ENCODE results near the gene NAA40.
A peak's percentile ranks its signal among the peaks of the same experiment; 100 is the strongest.
"Not testable (repeated sequence)": the region's sequence is repeated elsewhere in the genome, so short reads cannot be mapped to it uniquely, and the experiment has no call there.

Gene NAA40

DNA sequence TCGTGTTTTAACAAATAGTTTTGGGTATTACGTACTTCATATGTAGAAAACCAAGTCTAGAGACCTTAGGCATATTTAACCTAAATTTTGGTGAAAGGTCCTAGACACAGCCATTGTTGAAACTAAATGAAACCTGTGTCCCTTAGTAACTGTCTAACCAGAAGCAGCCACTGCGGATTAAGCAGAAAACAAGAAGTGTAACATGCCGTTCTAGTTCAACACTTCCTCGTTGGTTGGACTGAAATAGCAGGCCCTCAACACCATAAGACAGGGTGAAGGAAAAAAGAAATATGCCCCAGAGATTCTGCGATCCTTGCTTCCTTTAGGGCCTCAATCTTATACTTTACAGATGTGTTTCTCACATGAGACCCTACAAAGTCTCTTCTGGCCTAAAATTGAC is 2.0 kb downstream of the NAA40 start:
- DNase-seq = peak; percentile 17

DNA sequence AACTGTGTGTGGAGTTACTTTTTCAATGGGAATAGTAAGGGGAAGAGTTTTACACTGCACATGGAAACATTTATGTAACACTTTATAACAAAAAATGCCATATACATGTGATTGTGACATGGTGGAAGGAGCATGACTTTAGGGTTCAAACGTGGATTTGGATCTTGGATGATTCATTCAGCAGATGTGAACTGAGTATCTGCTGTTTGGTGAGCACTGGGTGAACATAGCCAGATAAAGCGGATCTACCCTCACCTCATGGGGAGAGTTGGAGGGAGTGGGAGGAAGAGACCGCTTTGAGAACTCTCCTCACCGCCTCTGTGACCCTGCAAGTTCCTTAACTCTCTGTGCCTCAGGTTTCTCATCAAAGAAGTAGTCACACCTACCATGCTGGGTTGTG is 3.1 kb downstream of the NAA40 start:
- no peak for DNase-seq

- DNase-seq = no peak
Observed at GRCh38 chr11:63942803-63943202, 4.0 kb downstream of the NAA40 start.

DNA sequence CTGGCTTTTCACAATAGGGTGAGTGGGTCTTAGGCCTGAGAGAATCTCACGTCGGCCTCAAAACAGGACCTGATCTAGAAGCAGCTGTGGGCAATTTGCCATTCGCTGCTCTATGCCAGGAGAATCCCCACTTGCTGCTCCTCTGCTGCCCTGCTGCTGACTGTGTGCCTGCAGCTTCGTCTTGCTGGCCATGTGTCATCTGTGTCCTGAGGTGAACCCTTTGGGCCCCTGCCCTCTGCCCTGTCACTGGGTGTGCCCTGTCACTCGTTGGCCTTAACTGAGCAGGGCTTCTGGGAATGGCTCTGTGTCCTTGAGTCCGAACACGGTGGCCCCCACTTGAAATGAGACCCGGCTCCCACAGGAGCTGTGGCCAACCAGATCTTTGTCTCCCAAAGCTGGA is 6.2 kb downstream of the NAA40 start:
- DNase-seq = no peak

DNA sequence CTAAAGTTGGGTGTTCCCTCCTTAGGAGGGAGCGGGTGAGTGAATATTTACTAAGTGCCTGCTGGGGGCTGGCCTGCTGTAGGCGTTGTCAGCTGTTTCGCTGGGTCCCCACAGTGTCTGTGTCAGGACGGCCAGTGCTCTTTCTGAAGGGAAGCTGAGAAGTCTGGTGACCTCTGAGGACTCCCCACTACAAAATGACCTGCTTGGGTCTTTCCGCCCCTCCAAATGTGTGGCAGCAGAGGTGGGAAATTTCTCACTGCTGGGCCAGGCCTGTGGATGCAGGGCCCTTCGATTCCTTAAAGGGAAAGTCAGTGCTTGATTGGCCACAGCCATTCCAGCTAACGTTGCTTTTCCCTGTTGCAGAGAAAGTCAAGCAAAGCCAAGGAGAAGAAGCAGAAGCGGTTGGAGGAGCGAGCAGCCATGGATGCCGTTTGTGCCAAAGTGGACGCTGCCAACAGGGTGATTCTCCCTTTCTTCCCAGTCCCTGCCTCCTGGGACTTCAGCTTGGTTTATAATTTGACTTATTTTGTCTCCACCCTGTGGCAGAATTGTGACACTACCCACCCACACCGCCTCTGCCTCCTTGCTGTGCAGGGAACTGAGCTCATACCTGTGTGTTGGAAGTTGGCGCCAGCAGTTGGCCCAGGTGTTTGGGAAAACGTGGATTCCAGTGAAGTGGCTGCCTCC is 6.8 kb downstream of the NAA40 start:
- peak; percentile 7 for DNase-seq

- no peak for DNase-seq
Observed at GRCh38 chr11:63951779-63952536, 13.2 kb downstream of the NAA40 start.

DNA sequence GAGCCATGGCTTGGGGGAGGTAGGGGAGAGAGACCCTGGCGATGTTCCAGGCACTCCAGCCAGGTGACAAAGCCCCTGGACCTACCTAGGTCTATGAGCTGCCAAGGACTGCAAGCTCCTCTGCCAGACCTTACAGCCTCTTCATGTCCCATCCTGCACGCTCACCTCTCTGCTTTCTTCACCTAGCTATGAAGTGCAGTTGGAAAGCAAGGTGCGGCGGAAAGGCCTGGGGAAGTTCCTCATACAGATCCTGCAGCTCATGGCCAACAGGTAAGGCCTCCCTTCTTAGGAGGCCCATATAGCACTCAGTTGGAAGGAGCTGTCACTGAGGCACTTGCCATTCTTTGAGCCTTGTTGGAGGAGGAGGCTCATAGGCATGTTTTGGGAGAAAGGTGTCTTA is 13.8 kb downstream of the NAA40 start:
- no peak for DNase-seq

GRCh38 chr11:63958008-63958407 is 19.2 kb downstream of the NAA40 start:
- DNase-seq = no peak

- no peak for DNase-seq
Observed at GRCh38 chr11:63961608-63962412, 23.0 kb downstream of the NAA40 start.

GRCh38 chr11:63963895-63964294 is 25.1 kb downstream of the NAA40 start:
- DNase-seq = not testable (repeated sequence)

GRCh38 chr11:63966444-63966843 is 27.6 kb downstream of the NAA40 start:
- DNase-seq = no peak

DNA sequence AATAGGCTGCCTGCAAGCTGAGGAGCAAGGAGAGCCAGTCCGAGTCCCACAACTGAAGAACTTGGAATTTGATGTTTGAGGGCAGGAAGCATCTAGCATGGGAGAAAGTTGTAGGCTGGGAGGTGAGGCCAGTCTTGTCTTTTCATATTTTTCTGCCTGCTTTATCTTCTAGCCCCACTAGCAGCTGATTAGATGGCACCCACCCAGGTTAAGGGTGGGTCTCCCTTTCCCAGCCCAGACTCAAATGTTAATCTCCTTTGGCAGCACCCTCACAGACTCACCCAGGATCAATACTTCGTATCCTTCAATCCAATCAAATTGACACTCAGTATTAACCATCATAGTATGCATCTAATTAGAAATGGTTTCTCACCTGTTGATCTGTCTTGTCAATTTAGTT is 30.7 kb downstream of the NAA40 start:
- DNase-seq = no peak

DNA sequence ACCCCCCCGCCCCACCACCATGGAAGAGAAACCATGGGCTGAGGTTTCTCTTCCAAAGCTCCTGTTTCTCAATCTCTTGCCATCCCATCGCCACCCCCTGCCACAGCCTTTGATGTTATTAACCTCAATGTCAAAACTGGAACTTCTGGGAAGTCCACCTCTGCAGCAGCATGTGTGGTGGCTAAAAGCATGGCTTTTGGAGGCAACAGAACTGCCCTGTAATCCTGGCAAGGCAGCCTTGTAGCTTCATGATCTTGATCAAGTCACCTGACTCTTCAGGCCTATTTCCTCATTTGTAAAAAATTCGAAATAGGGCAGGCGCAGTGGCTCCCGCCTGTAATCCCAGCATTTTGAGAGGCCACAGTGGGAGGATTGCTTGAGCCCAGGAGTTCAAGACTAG is 32.1 kb downstream of the NAA40 start:
- DNase-seq = no peak

GRCh38 chr11:63973912-63974258 is 35.1 kb downstream of the NAA40 start:
- not testable (repeated sequence) for DNase-seq

GRCh38 chr11:63974259-63975143 is 35.7 kb downstream of the NAA40 start, which contains the start of gene COX8A:
TSS of gene COX8A (plus strand) at chr11:63974620. CDS start at chr11:63974681, 61 bp downstream.
- peak; percentile 98 for DNase-seq

DNA sequence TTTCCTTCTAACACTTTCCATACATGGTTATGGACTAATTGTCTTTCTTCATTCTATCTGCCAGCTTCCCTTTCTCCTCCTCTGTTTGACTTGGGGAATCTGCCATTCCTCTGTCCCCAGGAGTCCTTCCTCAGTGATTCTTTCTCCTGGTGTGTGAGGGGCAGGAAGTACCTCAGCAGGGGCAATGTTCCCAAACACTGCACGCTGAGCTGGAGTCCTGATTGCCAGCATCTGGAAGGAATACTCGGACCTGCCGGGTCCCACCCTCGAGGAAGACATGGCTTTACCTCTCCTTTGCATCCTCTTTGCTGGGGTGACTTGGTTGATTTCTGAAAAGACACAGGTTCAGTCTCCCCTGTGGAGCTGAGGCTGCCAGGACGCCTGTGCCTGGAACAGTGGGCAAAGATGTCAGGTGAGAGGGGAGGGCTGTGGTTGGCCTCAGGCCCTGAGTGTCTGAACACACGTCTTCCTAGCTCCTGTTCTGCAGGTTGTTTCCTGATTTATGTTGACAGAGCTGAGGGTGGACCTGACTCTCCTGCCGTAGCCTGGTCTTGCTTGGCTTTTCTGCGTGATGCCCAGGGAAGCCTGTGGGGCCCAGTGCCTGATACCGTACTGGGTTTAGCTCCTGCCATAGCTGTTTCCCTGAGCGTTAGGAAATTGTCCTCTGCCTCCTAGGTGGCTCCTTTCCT is 39.9 kb downstream of the NAA40 start:
- DNase-seq = no peak

DNA sequence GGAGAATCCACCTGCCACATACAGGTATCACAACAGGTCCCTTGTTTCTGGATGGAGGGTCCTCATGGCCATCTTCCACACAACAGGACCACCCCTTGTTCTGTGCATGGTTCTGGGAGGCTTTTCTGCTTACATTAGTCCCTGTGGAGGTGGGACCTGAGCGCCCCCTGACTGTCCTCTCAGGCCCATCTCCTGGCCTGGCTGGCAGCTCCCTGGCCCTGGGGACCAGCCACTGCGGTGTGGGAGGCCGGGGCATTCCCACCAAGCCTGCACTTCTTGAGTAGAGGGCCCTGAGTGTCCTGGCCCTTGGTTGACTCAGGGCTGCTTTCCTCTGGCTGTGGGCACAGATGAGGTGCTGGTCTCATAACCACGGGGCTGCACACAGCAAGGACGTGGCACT is 40.6 kb downstream of the NAA40 start:
- no peak for DNase-seq

DNA sequence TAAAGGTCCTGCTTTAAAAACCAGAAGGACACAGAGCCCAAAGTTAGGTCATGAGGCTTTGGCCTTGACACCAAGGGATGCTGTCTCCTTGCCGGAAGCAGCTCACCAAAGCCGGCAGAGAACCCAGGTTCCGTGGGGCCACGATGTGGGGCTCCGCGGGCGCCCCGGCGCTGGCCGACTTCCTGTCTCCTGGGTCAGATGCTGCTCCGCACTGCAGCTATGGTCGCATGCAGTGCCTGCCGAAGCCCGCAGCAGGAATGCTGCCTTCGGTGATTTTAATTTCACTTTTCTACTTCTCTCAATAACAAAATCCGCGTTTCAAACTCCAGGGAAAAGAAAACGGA is 47.0 kb downstream of the NAA40 start:
- no peak for DNase-seq

DNA sequence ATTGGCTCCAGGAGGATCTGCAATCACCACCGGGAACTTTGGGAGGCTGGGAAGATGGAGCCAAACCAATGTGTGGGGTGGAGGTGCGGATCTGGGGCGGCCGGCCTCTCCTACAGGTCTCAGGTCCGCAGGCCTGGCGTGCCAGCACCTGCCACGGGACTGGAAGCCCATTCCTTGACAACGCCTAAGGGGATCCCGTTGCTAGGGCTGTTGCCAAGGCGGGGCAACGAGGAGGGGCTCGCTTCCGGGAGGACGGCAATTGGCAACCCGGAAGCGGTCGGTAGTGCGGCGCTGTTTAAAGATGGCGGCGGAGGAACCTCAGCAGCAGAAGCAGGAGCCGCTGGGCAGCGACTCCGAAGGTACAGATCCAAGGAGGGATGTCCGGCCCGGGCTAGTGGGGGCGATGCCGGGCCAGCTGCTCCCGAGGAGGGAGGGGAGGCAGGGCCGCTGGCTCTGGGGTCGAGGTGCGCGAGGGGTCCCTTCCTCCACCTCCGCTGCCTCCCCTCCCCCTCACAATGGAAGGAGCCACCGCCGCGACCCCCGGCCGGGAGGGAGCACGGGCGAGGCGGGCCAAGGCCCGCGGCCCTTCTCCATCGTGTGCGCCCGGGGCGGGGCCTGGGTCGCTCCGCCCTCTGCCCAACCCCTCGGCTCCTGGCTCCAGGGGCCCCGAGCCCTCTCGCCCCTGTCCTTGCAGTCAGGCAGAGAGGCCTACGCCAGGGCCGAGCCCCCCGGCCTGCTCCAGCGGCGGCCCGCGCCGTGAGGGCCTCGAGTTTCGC is 47.5 kb downstream of the NAA40 start, which contains the start of gene OTUB1:
OTUB1 (plus strand) TSS at position 283 of the 776 bp plus-strand sequence; CDS start at position 302, 19 bp downstream.
- peak; percentile 78 for DNase-seq

- no peak for DNase-seq
Observed at GRCh38 chr11:63986932-63987513, 48.2 kb downstream of the NAA40 start.

GRCh38 chr11:63991558-63991957 is 52.8 kb downstream of the NAA40 start:
- no peak for DNase-seq
